HG02763 (cell line): ENCODE data around the gene TUT1.
"Not testable (repeated sequence)": the region's sequence is repeated elsewhere in the genome, so short reads cannot be mapped to it uniquely, and the experiment has no call there.

Source experiments
- ATAC-seq: cut with Tn5 transposase; IDR thresholded peaks from one replicate; pipeline ENCODE4 v1.9.1; 2021; ENCODE audit warnings: mild to moderate bottlenecking, moderate library complexity; ENCODE audit not compliant: unreplicated experiment

TUT1 gene

DNA sequence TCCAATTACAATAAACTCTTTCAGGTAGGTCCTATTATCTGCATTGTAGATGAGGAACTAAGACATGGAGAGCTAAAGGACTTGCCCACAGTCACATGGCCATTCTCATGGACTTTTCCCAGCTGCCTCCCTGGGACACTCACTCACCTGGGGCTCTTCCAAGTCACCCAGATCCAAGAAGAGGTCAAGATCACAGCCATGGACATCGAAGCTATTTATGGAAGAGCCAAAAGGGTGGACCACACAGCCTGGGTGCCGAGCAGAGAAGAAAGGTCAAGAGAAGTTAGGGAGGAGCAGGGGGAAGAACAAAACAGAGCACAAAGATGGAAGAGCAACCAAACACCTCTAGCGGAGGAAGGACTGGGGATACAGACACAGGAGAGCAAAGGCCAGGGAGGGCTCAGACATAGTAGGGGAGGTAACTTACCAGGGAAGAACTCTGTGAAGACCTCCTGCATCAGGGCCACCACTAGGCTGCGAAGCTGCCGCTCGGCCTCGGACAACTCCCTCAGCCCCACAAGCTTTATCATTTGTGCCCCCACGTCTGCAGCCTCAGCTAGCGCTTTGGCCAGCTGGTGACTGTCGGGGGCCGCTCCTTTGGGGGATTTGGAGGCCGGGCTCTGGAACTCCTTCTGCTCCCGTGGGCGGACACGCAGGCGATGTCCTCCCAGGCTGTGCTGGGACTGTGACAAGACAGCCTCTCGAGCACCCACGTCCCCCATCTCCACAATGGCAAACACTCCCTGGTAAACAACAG is 10.2 kb downstream of the TUT1 start:
- no peak for ATAC-seq

DNA sequence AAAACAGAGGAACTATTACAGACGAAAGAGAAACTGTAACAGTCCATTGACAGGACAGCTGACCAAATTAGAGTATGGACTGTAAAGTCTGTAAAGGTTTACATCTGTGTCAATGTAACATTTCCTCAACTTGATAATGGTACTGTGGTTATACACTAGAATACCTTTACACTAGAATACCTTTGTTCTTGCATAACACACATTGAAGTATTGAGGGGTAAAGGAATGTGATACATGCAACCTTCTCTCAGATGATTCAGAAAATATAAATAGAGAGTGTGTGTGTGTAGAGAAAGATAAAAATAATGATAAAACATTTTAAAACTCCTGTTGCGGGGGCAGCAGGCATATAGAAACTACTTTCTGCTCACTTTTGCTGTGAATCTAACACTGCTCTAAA is 12.1 kb downstream of the TUT1 start:
- ATAC-seq, result no peak

DNA sequence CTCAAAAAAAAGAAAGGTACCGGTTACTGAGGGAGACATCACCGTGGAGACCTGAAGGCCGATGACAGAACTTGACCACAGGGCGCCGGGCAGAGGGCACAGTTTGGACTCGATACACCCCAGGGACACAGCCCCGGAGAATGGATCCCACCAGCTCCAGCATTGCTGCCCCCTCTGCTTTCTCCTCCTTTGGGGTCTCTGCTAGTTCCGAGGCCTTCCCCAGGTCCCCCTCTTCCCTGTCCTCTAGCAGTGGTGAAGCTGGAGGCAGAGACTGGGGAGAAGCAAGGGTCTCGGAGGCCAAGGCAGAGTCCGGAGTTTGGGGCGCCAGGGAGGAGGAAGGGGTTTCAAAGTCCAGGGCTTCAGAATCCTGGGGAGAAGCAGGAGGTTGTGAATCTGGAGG is 12.8 kb downstream of the TUT1 start:
- no peak for ATAC-seq

DNA sequence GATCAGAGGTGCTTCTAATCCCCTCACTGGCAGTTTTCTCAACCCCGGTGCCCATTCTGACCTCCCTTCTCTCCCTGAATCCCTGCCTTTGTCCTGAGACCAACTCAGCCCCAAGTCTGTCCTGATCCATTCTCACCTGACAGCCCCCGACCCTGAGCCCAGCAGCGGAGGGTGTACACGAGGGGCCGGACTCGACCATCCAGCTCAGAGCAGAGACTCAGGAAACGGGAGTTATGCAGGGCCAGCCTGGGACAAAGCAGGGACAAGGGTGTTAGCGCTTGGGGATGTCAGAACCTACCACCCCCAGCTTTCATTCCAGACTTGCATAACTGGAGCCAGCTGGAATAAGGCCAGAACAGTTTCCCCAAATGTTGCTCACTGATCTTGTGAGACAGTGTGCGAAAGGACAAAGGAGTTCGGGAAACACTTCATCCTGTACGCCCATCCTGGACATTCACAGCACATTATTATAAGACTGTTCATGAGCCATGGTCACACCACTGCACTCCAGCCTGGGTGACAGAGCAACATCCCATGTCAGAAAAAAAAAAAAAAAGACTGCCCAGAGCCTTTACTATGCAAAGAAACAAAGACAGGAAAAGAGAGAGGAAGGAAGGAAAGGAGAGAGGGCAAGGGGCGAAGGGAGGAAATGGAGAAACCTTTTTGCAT is 14.1 kb downstream of the TUT1 start:
- ATAC-seq, result no peak

DNA sequence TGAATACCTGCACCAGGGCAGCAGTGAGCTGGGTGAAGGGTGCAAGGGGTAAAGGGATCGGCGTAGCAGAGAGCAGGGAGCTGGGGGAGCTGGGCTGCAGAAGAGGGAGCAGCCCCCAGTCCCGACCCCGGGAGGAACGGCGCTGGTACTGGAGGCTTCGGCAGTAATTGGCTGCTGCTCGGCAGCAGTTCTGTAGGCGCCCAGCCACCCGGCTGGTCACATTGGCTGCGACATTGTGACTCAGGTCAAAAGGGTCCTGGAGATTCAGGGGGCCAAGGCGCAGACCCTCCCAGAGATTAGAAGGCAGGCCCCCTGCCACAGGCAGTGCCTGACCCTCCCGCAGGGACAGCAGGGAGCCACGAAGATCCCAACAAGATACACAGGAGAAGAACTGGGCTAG is 15.5 kb downstream of the TUT1 start:
- ATAC-seq, result no peak

DNA sequence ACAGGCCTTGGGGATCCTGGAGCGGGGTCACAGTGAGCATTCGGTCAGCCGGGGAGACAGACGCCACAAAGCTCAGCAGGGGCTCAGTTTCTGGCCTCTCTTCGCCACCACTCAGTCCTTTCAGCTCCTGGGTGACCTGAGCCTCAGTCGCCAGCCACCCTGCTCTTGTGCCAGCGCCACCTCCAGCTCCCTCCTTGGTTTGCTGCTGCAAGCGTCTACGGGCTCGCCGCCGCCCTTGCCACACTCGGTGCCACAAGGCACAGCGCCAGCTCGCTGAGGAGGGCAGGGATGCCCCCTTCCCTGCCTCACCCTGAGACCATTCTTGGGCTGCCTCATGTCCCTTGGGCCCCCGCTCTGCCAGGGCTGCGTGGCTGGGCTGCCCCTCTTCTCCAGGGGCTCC is 16.2 kb downstream of the TUT1 start:
- no peak for ATAC-seq

DNA sequence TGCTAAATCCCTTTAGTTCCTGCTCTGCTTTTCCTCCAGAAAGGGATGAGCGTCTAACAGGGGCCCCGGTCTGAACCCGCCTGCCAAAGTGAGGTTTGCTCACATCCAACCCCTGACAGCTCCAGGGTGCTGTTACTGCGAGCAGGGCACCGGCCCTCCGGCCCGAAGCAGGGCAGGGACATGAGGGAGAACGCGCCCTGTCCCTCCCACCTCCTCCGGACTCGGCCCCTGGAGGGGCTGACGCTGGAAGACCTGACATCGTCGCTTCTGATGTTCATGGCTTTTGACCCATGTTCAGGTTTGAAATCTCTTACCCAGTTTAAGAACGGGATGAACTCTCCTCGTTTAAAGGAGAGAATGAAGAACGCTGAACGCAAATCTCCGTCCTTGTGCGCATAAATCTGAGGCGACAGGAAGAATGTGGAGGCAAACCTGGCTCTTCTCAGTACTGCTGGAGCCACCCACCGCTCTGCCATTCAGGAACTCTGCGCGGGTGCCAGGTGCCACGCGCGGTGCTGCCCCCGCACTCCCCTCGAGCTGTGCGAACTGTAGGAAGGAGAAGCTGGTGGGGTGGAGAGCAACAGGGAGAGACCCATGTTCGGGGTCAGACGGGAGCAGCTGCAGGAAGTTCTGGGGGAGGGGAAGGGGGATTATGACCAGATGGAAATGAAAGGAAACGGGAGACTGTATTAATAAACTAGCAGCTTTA is 16.8 kb downstream of the TUT1 start:
- ATAC-seq, result peak; percentile 3

DNA sequence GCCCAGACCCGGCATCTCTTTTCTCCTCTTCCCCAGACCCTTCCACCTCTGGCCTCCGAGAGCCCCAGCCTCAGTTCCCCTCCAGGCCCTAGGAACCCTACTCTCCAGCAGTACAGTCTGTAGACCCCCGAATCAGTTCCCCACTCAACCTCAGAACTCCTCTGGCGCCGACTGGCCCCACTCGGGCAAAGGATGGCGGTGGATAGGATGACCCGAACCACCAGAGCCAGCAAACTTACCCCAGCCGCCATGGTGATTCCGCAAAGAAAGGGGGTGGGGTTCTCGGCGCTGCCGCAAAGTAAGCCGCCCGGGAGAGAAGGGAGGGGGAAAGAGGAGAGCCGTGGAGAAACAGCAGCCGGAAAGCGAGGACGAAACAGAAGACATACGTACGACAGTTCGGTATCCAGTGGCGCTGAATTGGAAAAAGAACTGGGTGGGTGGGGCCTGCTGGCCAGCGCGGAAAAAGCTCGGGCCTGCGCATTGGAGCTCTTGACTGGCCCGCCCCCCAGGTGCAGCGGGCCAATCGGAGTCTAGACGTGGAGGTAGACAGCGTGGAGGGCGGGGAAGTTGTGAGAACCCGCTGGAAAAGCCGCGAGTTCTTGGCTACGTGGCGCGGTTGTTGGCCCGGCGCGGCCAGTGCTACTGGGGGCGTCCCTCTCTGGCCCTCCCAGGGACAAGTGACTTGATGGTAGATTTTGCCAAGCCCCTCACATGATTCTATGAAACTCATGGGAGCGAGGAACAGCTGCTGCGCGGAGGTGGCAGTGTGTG is 17.5 kb downstream of the TUT1 start, which contains the start of gene EEF1G:
EEF1G (minus strand) TSS at position 300 of the 771 bp plus-strand sequence; CDS start at position 251, 49 bp downstream.
- ATAC-seq, result peak; percentile 85

DNA sequence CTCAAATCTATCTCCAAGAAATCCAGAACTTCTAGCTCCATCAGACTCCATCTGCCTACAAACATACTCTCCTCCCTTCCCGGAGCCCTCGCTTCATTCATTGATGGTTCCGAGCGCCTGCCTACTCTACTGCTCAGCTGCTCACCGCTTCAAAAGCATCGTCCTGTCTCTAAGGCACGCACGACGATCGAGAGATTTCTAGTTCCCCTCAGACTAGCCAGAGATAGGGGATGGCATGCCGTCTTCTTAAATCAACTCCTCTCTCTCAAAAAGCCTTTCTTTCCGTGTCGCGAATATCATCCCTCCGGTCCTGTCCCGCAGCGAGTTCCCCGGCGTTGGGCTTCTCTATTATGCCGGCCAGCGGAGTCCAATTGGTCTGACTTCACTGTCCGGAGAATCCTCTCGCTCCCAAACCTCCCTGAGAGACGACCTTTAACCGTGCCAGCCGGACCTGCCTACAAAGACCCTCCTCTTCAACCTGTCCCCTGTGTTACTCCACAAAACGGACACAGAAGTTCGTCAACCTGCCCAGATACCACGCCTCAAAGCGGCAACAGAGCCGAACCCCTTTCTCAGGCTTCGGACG is 18.2 kb downstream of the TUT1 start:
- ATAC-seq, result no peak

DNA sequence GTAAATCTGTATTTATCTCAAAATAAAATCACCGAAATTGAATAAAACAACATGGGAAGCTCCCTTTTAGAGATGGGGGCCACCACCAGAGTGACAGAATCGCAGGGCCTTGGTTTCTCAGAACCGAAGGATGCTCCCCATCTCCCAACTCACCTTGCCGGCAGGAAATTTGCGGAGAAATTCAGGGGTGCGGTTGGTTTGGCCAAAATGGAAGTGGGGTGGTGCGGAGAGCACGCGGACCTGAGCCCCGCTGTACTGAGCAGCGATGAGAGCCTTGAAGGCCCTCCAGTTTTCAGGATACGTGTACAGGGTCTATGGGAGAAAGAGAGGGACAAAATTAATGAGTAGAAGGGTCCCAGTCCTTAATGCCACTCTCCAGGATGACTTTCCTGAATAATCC is 18.9 kb downstream of the TUT1 start:
- ATAC-seq, result no peak

DNA sequence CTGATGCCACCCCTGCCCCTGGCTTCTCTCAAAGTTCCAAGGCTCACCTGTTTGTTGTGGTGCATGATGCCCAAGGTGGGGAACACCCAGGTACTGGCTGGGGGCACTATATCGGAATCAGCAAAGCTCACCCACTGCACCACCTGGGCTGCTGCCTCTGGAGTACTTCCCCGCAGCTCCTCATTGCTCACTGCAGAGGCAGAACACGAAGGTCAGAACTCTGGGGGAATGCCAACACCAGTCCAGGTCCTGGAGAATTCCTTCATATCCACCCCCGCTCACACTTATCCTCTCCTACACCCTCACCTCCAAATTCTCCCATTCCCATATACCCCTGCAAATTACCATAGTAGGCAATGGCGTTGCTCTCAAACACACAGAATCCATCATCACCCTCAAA is 19.8 kb downstream of the TUT1 start:
- ATAC-seq, result not testable (repeated sequence)

DNA sequence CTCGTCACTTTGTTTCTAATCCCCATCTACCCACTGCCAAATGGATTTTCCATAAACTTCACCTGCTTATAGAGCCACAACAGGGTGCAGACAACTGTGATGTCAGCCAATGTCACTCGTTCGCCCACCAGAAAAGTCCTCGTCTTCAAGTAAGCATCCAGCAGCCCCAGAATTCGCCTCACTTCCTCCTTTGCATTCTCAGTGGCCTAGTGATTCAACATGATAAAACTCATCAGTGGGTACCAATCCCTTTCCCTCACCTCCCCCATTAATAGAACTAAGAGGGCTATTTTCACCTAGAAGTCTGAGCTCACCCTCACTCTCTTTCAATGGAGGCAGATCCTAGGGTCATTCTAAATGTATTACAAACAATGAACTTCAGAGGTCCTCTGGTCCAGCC is 20.4 kb downstream of the TUT1 start:
- not testable (repeated sequence) for ATAC-seq

DNA sequence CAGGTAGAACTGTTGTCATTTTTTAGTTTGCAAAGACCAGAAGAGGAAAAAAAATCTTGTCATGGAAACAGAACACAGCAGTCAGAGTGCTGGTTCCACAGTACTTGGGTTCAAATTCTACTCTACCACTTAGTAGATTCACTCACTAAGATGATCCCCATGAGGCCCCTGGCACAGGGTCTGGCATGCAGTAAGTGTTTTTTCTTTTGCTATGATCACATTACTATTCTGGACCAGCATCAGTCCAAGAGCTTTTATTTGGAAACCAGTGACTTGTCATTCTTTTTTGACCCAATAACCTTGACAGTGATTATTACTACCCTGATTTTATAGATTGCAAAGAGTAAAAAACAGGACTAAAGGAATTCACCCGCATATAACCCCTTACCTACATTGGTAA is 21.7 kb downstream of the TUT1 start:
- ATAC-seq, result no peak

DNA sequence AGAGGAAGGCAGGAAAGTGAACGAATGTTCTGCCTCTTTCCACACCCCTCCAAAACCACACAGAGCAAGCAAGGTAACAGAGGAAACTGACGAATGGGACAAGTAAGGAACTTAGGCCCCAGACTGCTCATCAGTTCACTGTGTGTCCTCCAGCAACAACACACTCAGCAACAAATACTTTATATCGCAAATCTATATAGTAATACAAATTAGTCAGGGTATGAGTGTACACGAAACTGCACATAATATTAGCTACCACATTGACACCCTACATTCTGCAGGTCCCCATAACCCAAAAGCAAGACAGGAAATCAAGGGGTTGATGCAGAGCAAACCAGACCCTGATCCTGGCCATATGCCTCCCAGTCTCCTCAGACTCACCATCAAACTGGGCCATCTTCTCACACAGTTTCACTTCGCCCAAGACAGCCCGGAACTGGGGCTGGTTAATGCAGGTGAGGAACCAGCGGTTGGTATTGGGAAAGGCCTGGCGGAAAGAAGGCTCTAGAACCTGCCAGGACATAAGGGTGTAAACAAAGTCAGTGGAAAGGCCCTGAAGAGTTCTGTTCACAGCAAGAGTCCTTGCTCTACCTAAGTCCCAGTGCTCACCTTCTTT is 24.2 kb downstream of the TUT1 start:
- no peak for ATAC-seq

DNA sequence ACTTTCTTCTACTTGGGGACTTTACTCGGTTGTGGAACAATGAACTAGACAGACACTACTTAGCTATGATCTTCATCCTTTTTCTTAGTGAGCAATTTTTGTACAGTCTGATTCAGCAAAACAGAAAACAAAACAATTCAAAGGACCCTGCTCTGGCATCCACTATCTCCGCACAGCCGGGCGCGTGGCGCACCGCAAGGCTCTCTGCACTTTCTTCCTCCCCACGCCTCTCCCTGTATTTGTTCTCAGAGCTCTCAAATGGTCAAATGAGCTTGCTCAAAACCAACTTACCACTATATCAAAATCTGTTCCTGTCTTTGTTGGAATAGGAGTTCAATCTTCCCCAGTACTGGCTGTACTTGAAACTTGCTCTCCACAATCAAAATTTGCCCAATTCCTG is 25.1 kb downstream of the TUT1 start:
- ATAC-seq, result no peak

DNA sequence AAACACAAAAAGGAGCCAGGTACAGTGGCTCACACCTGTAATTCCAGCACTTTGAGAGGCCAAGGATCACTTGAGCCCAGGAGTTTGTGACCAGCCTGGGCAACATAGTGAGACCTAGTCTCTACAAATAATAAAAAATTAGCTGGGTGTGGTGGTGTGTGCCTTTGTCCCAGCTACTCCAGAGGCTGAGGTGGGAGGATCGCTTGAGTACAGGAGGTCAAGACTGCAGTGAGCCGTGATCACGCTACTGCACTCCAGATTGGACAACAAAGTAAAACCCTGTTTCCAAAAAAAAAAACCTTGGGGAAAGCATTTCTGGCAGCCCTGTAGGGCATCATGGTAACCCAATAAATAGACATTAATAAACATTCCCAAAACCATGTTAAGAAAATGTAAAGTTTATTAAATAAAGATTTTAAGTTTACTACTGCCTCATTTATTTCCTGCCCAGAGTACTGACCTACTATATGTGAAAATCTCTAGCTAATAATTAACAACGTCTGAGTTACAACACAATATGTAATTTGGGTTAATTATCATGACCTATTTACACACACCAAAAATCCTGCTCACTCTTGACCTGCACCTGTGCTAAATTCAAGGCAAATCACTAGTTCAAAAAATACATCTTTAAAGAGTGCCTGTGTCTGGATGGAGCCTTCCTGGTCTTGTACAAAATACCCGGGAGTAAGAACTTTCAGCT is 26.1 kb downstream of the TUT1 start:
- ATAC-seq, result no peak

DNA sequence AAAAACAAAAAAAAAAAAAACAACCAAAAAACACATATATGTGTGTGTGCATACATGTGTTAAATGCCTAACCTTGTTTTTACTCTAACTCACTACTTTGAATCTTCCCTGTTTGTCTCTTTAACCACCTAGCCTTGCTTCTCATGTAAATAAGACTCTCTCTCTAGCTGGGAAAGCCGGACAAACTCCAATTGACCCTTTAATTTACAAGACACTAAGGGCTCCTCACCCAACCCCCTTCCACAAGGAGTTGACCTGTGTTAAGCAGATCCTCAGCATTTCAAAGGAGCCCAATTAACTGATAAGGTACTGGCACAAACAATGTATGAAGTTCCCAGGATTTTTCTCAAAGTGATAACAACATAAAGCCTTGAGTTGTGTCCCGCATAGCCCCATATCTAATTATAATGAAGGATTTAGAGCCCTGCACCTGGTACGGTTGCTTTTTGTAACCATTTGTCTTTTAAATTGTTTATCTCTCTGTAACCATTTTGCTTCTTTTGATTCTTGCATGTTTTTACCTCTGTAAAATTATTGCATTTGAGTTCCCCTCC is 29.6 kb downstream of the TUT1 start:
- ATAC-seq, result not testable (repeated sequence)

DNA sequence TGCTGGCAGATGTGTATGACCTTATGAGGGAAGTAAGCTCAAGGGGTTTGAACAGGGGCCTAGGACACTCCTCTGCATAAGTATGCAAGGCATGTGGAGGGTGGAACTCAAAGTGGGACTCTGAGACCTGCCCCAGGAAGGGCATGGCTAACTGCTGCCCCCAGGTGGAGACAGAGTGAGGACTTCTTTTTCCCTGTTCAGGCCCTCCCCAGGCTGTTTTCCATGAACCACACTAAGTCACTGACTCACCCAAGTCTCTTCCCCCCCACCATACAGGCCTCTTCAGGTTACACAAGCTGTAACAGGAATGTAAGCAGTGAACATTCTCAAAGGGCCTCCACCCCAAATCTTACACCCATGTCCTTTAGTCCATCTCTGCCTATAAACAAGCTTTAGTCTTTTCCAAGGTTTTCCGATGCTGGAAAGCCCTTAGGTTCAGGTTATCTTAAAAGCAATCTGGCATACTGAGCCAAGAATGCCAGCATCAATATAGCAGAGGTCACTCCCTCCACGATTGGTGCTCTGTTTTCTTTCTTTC is 30.7 kb downstream of the TUT1 start:
- no peak for ATAC-seq

DNA sequence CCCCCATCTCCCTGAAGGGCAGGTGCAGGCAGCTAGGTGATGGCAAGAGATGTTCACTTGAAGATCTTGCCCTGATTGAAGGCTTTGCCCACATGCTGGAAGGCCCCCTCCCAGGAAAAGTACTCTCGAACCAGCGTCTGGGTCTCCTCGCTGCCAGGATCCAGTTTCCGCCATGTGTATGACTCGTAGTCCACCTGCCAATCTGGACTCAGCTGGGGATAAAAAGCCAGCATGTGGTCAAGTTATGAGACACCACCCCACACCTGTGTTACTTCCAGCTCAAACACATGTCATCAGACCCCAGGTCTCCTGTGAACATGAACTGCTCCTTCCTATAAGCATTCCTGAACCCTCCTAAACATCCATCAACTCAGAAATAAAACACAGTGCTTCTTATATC is 31.7 kb downstream of the TUT1 start:
- ATAC-seq, result not testable (repeated sequence)
